PC-3 (cell line): ENCODE measurements around the gene OR2B2. TPM values are rescaled to one million over a fixed set of nuclear protein-coding genes. Genes with fewer than 3 reads are reported as not detected.

Experiments
- ATAC-seq: fragments of 200-7000 bp; cut with Tn5 transposase; 2 replicates; pipeline ENCODE4 v1.9.1; 2020; ENCODE audit warnings: mild to moderate bottlenecking, moderate library complexity
- BruUV-seq: library from RNA; stranded (reverse); fragments of 400-500 nt; replicated peaks from 2 replicates; lab custom pipeline; 2021; lab: Mats Ljungman, UMichigan
- CTCF ChIA-PET: fragments of 300-600 bp; sonication (Branson Sonifier 250); formaldehyde crosslinking; loops from one replicate; lab custom pipeline; 2022; ENCODE audit warnings: antibody characterized with exemption; lab: Charles Lee
- POLR2A ChIA-PET: fragments of 300-600 bp; sonication (Branson Sonifier 250); formaldehyde crosslinking; loops from one replicate; lab custom pipeline; 2022; ENCODE audit warnings: antibody characterized with exemption; ENCODE audit not compliant: unreplicated experiment; lab: Charles Lee
- DNase-seq: peaks from one replicate; pipeline ENCODE4 v3.0.0-alpha.2; 2015
- H2AFZ ChIP-seq: fragments of 300-600 bp; sonication (generic); 2 replicates; pipeline ENCODE4 v1.6.0; 2016; ENCODE audit warnings: antibody characterized with exemption, low read length
- H3F3A ChIP-seq: fragments of 300-600 bp; sonication (generic); one replicate; pipeline ENCODE4 v1.6.0; 2017; ENCODE audit warnings: antibody characterized with exemption, low read length, control low read depth, mild to moderate bottlenecking; ENCODE audit not compliant: unreplicated experiment
- H3K27ac ChIP-seq: fragments of 300-600 bp; sonication (generic); 2 replicates; pipeline ENCODE4 v1.5.1; 2016; ENCODE audit warnings: mild to moderate bottlenecking, low read length
- H3K27me3 ChIP-seq: fragments of 300-600 bp; sonication (generic); 2 replicates; pipeline ENCODE4 v1.6.1; 2016; ENCODE audit warnings: low read length, mixed read lengths
- H3K36me3 ChIP-seq: fragments of 300-600 bp; sonication (generic); 2 replicates; pipeline ENCODE4 v1.6.1; 2016; ENCODE audit warnings: low read depth, mixed run types, low read length, mixed read lengths
- H3K4me1 ChIP-seq: fragments of 300-600 bp; sonication (generic); 2 replicates; pipeline ENCODE4 v1.5.1; 2016; ENCODE audit warnings: low read length; ENCODE audit not compliant: insufficient read depth
- H3K4me2 ChIP-seq: fragments of 300-600 bp; sonication (generic); 2 replicates; pipeline ENCODE4 v1.6.0; 2016; ENCODE audit warnings: low read length
- H3K4me3 ChIP-seq: fragments of 300-600 bp; sonication (generic); 2 replicates; pipeline ENCODE4 v1.5.1; 2016; ENCODE audit warnings: mild to moderate bottlenecking, low read length, mixed read lengths
- H3K79me2 ChIP-seq: fragments of 300-600 bp; sonication (generic); 2 replicates; pipeline ENCODE4 v1.6.1; 2017; ENCODE audit warnings: low read length, mixed read lengths
- H3K9ac ChIP-seq: fragments of 300-600 bp; sonication (generic); 2 replicates; pipeline ENCODE4 v1.6.0; 2016; ENCODE audit warnings: mild to moderate bottlenecking, low read length
- H3K9me2 ChIP-seq: fragments of 300-600 bp; sonication (generic); replicated peaks from 2 replicates; pipeline ENCODE4 v1.6.1; 2016; ENCODE audit warnings: mixed run types, low read length, mixed read lengths
- H3K9me3 ChIP-seq: fragments of 300-600 bp; sonication (generic); 2 replicates; pipeline ENCODE4 v1.6.1; 2016; ENCODE audit warnings: low read length, mixed read lengths
- H4K20me1 ChIP-seq: fragments of 300-600 bp; sonication (generic); 2 replicates; pipeline ENCODE4 v1.6.1; 2016; ENCODE audit warnings: low read length, mixed read lengths
- EZH2 ChIP-seq: fragments of 300-600 bp; sonication (generic); IDR thresholded peaks from one replicate; pipeline ENCODE4 v1.6.1; 2017; ENCODE audit warnings: antibody characterized with exemption, mild to moderate bottlenecking, low read length; ENCODE audit not compliant: unreplicated experiment
- EZH2phosphoT487 ChIP-seq: fragments of 300-600 bp; sonication (generic); IDR thresholded peaks from 2 replicates; pipeline ENCODE4 v1.6.1; 2018; ENCODE audit warnings: mild to moderate bottlenecking, antibody characterized with exemption, low read length, borderline replicate concordance
- intact Hi-C: fragments of 100-400 bp; cut with micrococcal nuclease; formaldehyde crosslinking; loops from 2 replicates; pipeline ENCODE4 v1.9.0; 2023
- total RNA-seq: library from RNA; depleted of rRNA; stranded (reverse); fragments of >200 nt; gene quantifications from 2 replicates; pipeline ENCODE4 v1.2.3, GENCODE V29; 2014
- TF ChIP-seq, protein P1 (sequence below): fragments of 300-600 bp; sonication (generic); conservative IDR thresholded peaks from 2 replicates; pipeline ENCODE4 v1.5.1; 2017; ENCODE audit warnings: antibody characterized with exemption, low read depth, mild to moderate bottlenecking, low read length

OR2B2 gene
- total RNA-seq, 1 experiment from 2014 or later = not detected

DNA sequence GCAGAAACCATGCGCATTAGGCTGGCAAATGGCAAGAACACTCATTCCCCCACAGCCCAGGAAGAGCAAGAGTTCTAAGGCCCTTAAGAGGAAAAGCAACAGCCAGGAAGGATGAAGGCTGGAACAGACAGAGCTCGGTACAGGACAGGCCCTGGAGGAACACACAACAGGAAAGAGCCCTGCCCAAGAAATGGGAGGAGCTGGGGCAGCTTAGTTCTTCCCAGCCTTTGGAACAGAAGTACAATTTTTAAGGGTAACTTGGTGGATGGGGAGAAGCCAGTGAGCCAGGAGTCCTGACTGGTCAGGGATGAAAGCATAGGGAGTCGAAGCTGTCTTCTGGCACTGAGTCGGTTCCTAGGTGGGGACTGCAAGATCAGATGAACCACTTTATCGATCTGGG lies 32.4 kb downstream of the OR2B2 start:
- H3K36me3 ChIP-seq = no peaks in the 10 kb centered on the region
- intact Hi-C loops = no loop called here
- no peak overlapping the region for H2AFZ ChIP-seq
- H4K20me1 ChIP-seq = no peaks in the 10 kb centered on the region
- no peaks in the 10 kb centered on the region for H3K27me3 ChIP-seq
- no peak overlapping the region for H3K4me2 ChIP-seq
- H3K9me2 ChIP-seq = no peaks in the 10 kb centered on the region
- H3K9ac ChIP-seq = no peak overlapping the region
- no TSS peak for BruUV-seq
- ChIA-PET POLR2A (no interaction called here), CTCF (no interaction called here)
- DNase-seq (no peak), ATAC-seq (no peak)
- no peaks in the 10 kb centered on the region for H3K9me3 ChIP-seq
- TF ChIP-seq, protein P1, sequence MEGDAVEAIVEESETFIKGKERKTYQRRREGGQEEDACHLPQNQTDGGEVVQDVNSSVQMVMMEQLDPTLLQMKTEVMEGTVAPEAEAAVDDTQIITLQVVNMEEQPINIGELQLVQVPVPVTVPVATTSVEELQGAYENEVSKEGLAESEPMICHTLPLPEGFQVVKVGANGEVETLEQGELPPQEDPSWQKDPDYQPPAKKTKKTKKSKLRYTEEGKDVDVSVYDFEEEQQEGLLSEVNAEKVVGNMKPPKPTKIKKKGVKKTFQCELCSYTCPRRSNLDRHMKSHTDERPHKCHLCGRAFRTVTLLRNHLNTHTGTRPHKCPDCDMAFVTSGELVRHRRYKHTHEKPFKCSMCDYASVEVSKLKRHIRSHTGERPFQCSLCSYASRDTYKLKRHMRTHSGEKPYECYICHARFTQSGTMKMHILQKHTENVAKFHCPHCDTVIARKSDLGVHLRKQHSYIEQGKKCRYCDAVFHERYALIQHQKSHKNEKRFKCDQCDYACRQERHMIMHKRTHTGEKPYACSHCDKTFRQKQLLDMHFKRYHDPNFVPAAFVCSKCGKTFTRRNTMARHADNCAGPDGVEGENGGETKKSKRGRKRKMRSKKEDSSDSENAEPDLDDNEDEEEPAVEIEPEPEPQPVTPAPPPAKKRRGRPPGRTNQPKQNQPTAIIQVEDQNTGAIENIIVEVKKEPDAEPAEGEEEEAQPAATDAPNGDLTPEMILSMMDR = no peak
- TF ChIP-seq EZH2 (no peak), EZH2phosphoT487 (no peak)
- no peaks in the 10 kb centered on the region for H3F3A ChIP-seq
- H3K4me3 ChIP-seq = no peak overlapping the region
- no peaks in the 10 kb centered on the region for H3K79me2 ChIP-seq
- no peaks in the 10 kb centered on the region for H3K4me1 ChIP-seq
- no peak overlapping the region for H3K27ac ChIP-seq

- TF ChIP-seq EZH2 (no peak), EZH2phosphoT487 (no peak)
- TF ChIP-seq, protein P1 = no peak
- intact Hi-C loops = no loop called here
- Histone ChIP-seq H3F3A (no peaks in the 10 kb centered on the region), H3K9ac (no peak overlapping the region), H4K20me1 (no peaks in the 10 kb centered on the region), H3K36me3 (no peaks in the 10 kb centered on the region), H3K9me3 (no peaks in the 10 kb centered on the region), H3K4me3 (no peak overlapping the region), H3K9me2 (no peaks in the 10 kb centered on the region), H3K27ac (no peak overlapping the region), H3K4me2 (no peak overlapping the region), H3K27me3 (no peaks in the 10 kb centered on the region), H2AFZ (no peak overlapping the region), H3K79me2 (no peaks in the 10 kb centered on the region), H3K4me1 (no peaks in the 10 kb centered on the region)
- ChIA-PET CTCF (no interaction called here), POLR2A (interaction anchor here (0.6 kb wide), 1 partner anchor 8 kb away, joined by 12 read pairs; no protein-coding TSS in a partner anchor)
- no peak for ATAC-seq
- no peak for DNase-seq
- no TSS peak for BruUV-seq
These were observed 38.2 kb downstream of the OR2B2 start for GRCh38 chr6:27874016-27874415.

- BruUV-seq = no TSS peak
- Histone ChIP-seq H3K27me3 (no peaks in the 10 kb centered on the region), H2AFZ (no peak overlapping the region), H3K9me2 (no peaks in the 10 kb centered on the region), H3K79me2 (no peaks in the 10 kb centered on the region), H3K4me3 (no peak overlapping the region), H3K27ac (no peak overlapping the region), H3K4me2 (no peak overlapping the region), H3K9me3 (no peaks in the 10 kb centered on the region), H3K9ac (no peak overlapping the region), H3K36me3 (no peaks in the 10 kb centered on the region), H4K20me1 (no peaks in the 10 kb centered on the region), H3K4me1 (no peaks in the 10 kb centered on the region), H3F3A (no peaks in the 10 kb centered on the region)
- intact Hi-C loops = no loop called here
- ATAC-seq (no peak), DNase-seq (no peak)
- no peak for TF ChIP-seq EZH2
- CTCF ChIA-PET = no interaction called here
- POLR2A ChIA-PET = no interaction called here
These were observed 38.9 kb downstream of the OR2B2 start for GRCh38 chr6:27873021-27873940.
